MM.1S (cell line): Measurements from ENCODE around the gene SPDEF.

Source experiments
- DNase-seq: peaks from one replicate; pipeline ENCODE4 v3.0.0-alpha.2; 2015
- H2AFZ ChIP-seq: fragments of 300-600 bp; sonication (generic); 2 replicates; pipeline ENCODE4 v1.6.0; 2016; ENCODE audit warnings: antibody characterized with exemption, low read length
- H3F3A ChIP-seq: fragments of 300-600 bp; sonication (generic); 2 replicates; pipeline ENCODE4 v1.6.1; 2016; ENCODE audit warnings: mild to moderate bottlenecking, antibody characterized with exemption, low read length, moderate library complexity, mixed read lengths; ENCODE audit not compliant: insufficient read depth
- H3K27ac ChIP-seq: fragments of 300-600 bp; sonication (generic); 2 replicates; pipeline ENCODE4 v1.5.1; 2016; ENCODE audit warnings: mild to moderate bottlenecking, low read length
- H3K27me3 ChIP-seq: fragments of 300-600 bp; sonication (generic); replicated peaks from 2 replicates; pipeline ENCODE4 v1.6.0; 2016; ENCODE audit warnings: low read length; ENCODE audit not compliant: insufficient read depth
- H3K36me3 ChIP-seq: fragments of 300-600 bp; sonication (generic); replicated peaks from 2 replicates; pipeline ENCODE4 v1.6.1; 2016; ENCODE audit warnings: mild to moderate bottlenecking, low read length, mixed read lengths; ENCODE audit not compliant: insufficient read depth
- H3K4me1 ChIP-seq: fragments of 300-600 bp; sonication (generic); 2 replicates; pipeline ENCODE4 v1.6.1; 2016; ENCODE audit warnings: low read length, mixed read lengths
- H3K4me2 ChIP-seq: fragments of 300-600 bp; sonication (generic); 2 replicates; pipeline ENCODE4 v1.6.0; 2016; ENCODE audit warnings: low read depth, low read length
- H3K4me3 ChIP-seq: fragments of 300-600 bp; sonication (generic); 2 replicates; pipeline ENCODE4 v1.5.1; 2016; ENCODE audit warnings: low read length, mixed read lengths
- H3K79me2 ChIP-seq: fragments of 300-600 bp; sonication (generic); 2 replicates; pipeline ENCODE4 v1.6.1; 2016; ENCODE audit warnings: mixed run types, low read length, mixed read lengths
- H3K9ac ChIP-seq: fragments of 300-600 bp; sonication (generic); 2 replicates; pipeline ENCODE4 v1.6.1; 2016; ENCODE audit warnings: low read length, mixed read lengths
- H3K9me2 ChIP-seq: fragments of 300-600 bp; sonication (generic); replicated peaks from 2 replicates; pipeline ENCODE4 v1.6.1; 2016; ENCODE audit warnings: mild to moderate bottlenecking, low read length, mixed read lengths; ENCODE audit not compliant: insufficient read depth
- H3K9me3 ChIP-seq: fragments of 300-600 bp; sonication (generic); replicated peaks from 2 replicates; pipeline ENCODE4 v1.6.1; 2016; ENCODE audit warnings: mild to moderate bottlenecking, low read length, mixed read lengths; ENCODE audit not compliant: insufficient read depth
- H4K20me1 ChIP-seq: fragments of 300-600 bp; sonication (generic); 2 replicates; pipeline ENCODE4 v1.6.1; 2016; ENCODE audit warnings: mild to moderate bottlenecking, low read length, moderate library complexity, mixed read lengths; ENCODE audit not compliant: insufficient read depth
- CTCF ChIP-seq: fragments of 300-600 bp; sonication (generic); IDR thresholded peaks from 2 replicates; pipeline ENCODE4 v1.5.1; 2016; ENCODE audit warnings: antibody characterized with exemption, low read length, mixed read lengths
- EZH2 ChIP-seq: fragments of 300-600 bp; sonication (generic); optimal IDR thresholded peaks from 2 replicates; pipeline ENCODE3; 2017; ENCODE audit warnings: low read depth, mild to moderate bottlenecking, antibody characterized with exemption, low read length, mixed read lengths
- EZH2phosphoT487 ChIP-seq: fragments of 300-600 bp; sonication (generic); IDR thresholded peaks from 2 replicates; pipeline ENCODE4 v1.6.1; 2018; ENCODE audit warnings: antibody characterized with exemption, low read length

Gene SPDEF

GRCh38 chr6:34580707-34581560 lies 24.8 kb upstream of the SPDEF start:
- H3K27ac ChIP-seq = no peak overlapping the region
- H3K4me1 ChIP-seq = no peaks in the 10 kb centered on the region
- H3K9me3 ChIP-seq = no peaks in the 10 kb centered on the region
- H3K9ac ChIP-seq = no peak overlapping the region
- H3F3A ChIP-seq = no peaks in the 10 kb centered on the region
- no peak overlapping the region for H3K4me3 ChIP-seq
- no peaks in the 10 kb centered on the region for H4K20me1 ChIP-seq
- no peaks in the 10 kb centered on the region for H3K36me3 ChIP-seq
- no peak for TF ChIP-seq CTCF
- TF ChIP-seq EZH2phosphoT487 = no peak
- no peak for TF ChIP-seq EZH2
- no peaks in the 10 kb centered on the region for H3K27me3 ChIP-seq
- no peaks in the 10 kb centered on the region for H3K9me2 ChIP-seq
- H3K79me2 ChIP-seq = no peaks in the 10 kb centered on the region
- no peak overlapping the region for H3K4me2 ChIP-seq
- H2AFZ ChIP-seq = no peak overlapping the region
- DNase-seq = no peak

- Histone ChIP-seq H3K27ac (no peak overlapping the region), H3K4me2 (no peak overlapping the region), H3F3A (no peaks in the 10 kb centered on the region), H2AFZ (no peak overlapping the region), H3K4me3 (no peak overlapping the region), H3K9me2 (no peaks in the 10 kb centered on the region), H3K79me2 (no peaks in the 10 kb centered on the region), H3K36me3 (no peaks in the 10 kb centered on the region), H3K4me1 (no peaks in the 10 kb centered on the region), H3K9me3 (no peaks in the 10 kb centered on the region), H4K20me1 (no peaks in the 10 kb centered on the region), H3K27me3 (no peaks in the 10 kb centered on the region), H3K9ac (no peak overlapping the region)
- DNase-seq = no peak
- TF ChIP-seq CTCF (no peak), EZH2 (no peak), EZH2phosphoT487 (no peak)
Observed at GRCh38 chr6:34578445-34579262, 22.5 kb upstream of the SPDEF start.

- no peaks in the 10 kb centered on the region for H3K9me2 ChIP-seq
- no peak overlapping the region for H3K4me2 ChIP-seq
- no peak for DNase-seq
Observed at GRCh38 chr6:34576286-34576955, 20.3 kb upstream of the SPDEF start.

More at GRCh38 chr6:34576286-34576955, 20.3 kb upstream of the SPDEF start:
- Histone ChIP-seq H3K9ac (no peak overlapping the region), H3K36me3 (no peaks in the 10 kb centered on the region), H4K20me1 (no peaks in the 10 kb centered on the region), H3K4me3 (no peak overlapping the region), H3K9me3 (no peaks in the 10 kb centered on the region), H3K4me1 (no peaks in the 10 kb centered on the region), H2AFZ (no peak overlapping the region), H3F3A (no peaks in the 10 kb centered on the region), H3K27ac (no peak overlapping the region), H3K79me2 (no peaks in the 10 kb centered on the region), H3K27me3 (no peaks in the 10 kb centered on the region)
- no peak for TF ChIP-seq CTCF
- TF ChIP-seq EZH2phosphoT487 = no peak
- no peak for TF ChIP-seq EZH2
